Esophagus muscularis mucosa (tissue), 3 donors: Measurements from ENCODE around the gene PBX3.

ENCODE experiments used
- POLR2A ChIP-seq: fragments of 450-650 bp; IDR thresholded peaks from one replicate; pipeline ENCODE4 v1.6.1; 2017; ENCODE audit warnings: antibody characterized with exemption, moderate library complexity, mild to moderate bottlenecking, low read depth
- POLR2AphosphoS5 ChIP-seq, 2 donors: sonication (generic); formaldehyde crosslinking; IDR thresholded peaks; one replicate each; pipeline ENCODE4 v1.6.1; 2017; ENCODE audit warnings: antibody characterized with exemption in 2 of 2
- TF ChIP-seq, protein P1 (sequence below), 3 experiments: fragments of 200-600 bp in 2 of 3; fragments of 450-650 bp in 1 of 3; sonication (generic) in 2 of 3; IDR thresholded peaks; one replicate each; pipeline ENCODE4 v1.5.1; 2017 to 2019; ENCODE audit warnings: antibody characterized with exemption in 3 of 3, mild to moderate bottlenecking in 2 of 3, moderate library complexity in 1 of 3

DNA sequence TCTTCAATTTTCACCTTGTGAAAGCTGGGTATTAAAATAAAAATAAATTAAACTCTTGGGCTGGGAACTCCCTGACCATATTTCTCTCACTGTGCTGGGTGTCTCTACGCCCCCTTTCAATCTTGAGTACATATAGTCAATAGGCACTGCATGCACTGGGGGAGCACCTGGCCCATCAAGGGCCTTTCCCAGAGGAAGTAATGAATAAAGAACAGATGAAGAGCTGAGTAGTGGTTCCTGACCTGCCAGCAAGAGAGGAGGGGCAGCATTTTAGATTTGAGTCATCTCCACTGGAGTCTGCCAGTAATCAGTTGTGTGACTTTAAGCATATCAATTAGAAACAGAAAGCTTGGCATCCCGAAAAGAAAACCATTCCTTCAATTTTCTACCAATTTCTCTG lies 46.4 kb upstream of the PBX3 start:
- TF ChIP-seq, protein P1, sequence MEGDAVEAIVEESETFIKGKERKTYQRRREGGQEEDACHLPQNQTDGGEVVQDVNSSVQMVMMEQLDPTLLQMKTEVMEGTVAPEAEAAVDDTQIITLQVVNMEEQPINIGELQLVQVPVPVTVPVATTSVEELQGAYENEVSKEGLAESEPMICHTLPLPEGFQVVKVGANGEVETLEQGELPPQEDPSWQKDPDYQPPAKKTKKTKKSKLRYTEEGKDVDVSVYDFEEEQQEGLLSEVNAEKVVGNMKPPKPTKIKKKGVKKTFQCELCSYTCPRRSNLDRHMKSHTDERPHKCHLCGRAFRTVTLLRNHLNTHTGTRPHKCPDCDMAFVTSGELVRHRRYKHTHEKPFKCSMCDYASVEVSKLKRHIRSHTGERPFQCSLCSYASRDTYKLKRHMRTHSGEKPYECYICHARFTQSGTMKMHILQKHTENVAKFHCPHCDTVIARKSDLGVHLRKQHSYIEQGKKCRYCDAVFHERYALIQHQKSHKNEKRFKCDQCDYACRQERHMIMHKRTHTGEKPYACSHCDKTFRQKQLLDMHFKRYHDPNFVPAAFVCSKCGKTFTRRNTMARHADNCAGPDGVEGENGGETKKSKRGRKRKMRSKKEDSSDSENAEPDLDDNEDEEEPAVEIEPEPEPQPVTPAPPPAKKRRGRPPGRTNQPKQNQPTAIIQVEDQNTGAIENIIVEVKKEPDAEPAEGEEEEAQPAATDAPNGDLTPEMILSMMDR (IDR thresholded peaks at IDR 0.05), result no peak
- TF ChIP-seq POLR2A (no peak), POLR2AphosphoS5 (IDR thresholded peaks at IDR 0.05) (no peak)
